Measurements from ENCODE around the gene C6.

C6 gene

DNA sequence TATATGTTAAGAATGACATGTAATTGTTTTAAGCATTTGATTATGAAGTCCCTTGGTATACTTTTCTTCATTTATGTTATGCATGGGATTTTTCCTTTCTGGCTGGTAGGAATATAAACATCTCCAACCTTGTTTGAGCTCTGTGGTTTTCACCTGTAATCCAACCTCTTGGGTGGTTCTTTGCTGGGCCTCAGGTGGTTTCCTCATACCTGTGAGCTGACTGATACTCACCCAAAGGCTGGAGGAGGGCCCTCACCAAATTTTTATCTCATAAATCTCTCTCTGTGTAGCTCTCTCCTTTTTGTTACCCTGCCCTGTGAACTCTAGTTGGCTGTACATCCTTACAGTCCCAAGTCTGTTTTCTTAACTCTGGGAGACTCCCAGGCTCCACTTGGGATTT lies 39.8 kb upstream of the C6 start:
- ChIA-PET POLR2A (no interaction called here), CTCF (no interaction called here)
- Histone ChIP-seq H3K36me3 (ENCODE audit: control insufficient read depth in 2 of 2, insufficient read depth in 1 of 2, low read length in 2 of 2) (no peaks in the 10 kb centered on the region), H3K4me1 (ENCODE audit: control insufficient read depth, insufficient read depth, low read length) (no peaks in the 10 kb centered on the region), H3K27ac (ENCODE audit: extremely low read depth, low read depth, low read length) (no peak overlapping the region), H3K4me3 (ENCODE audit: low read depth, low read length) (no peak overlapping the region), H3K9me3 (ENCODE audit: control insufficient read depth, insufficient read depth, low read depth, low read length) (no peaks in the 10 kb centered on the region; the same call in 1 of the 2 replicates)
- TF ChIP-seq ZNF274 (IDR thresholded peaks at IDR 0.05; ENCODE audit: low read length) (no peak), ZNF274 (tag by site-specific recombination; IDR thresholded peaks at IDR 0.05; ENCODE audit: borderline replicate concordance) (no peak), ZNF580 (tag by site-specific recombination; IDR thresholded peaks at IDR 0.05) (no peak), PRDM2 (tag by site-specific recombination; IDR thresholded peaks at IDR 0.05; ENCODE audit: borderline replicate concordance) (no peak), ZNF585B (tag by site-specific recombination; IDR thresholded peaks at IDR 0.05) (no peak), ZBTB11 (tag by site-specific recombination; conservative IDR thresholded peaks at IDR 0.05; ENCODE audit: low read depth) (no peak), PRDM1 (tag by site-specific recombination; IDR thresholded peaks at IDR 0.05) (no peak), ZNF2 (tag by site-specific recombination; IDR thresholded peaks at IDR 0.05) (no peak), ZNF350 (tag by site-specific recombination; IDR thresholded peaks at IDR 0.05) (no peak), ZNF530 (tag by site-specific recombination; IDR thresholded peaks at IDR 0.05; ENCODE audit: low read depth) (no peak), ZBTB1 (tag by site-specific recombination; IDR thresholded peaks at IDR 0.05) (no peak), ZSCAN5A (tag by site-specific recombination; IDR thresholded peaks at IDR 0.05) (no peak), AEBP2 (tag by site-specific recombination; IDR thresholded peaks at IDR 0.05; ENCODE audit: borderline replicate concordance) (no peak), EGR2 (tag by site-specific recombination; IDR thresholded peaks at IDR 0.05; ENCODE audit: low read depth) (no peak), GLI2 (tag by site-specific recombination; IDR thresholded peaks at IDR 0.05; ENCODE audit: borderline replicate concordance, low read depth) (no peak)
- TF ChIP-seq, protein P1, sequence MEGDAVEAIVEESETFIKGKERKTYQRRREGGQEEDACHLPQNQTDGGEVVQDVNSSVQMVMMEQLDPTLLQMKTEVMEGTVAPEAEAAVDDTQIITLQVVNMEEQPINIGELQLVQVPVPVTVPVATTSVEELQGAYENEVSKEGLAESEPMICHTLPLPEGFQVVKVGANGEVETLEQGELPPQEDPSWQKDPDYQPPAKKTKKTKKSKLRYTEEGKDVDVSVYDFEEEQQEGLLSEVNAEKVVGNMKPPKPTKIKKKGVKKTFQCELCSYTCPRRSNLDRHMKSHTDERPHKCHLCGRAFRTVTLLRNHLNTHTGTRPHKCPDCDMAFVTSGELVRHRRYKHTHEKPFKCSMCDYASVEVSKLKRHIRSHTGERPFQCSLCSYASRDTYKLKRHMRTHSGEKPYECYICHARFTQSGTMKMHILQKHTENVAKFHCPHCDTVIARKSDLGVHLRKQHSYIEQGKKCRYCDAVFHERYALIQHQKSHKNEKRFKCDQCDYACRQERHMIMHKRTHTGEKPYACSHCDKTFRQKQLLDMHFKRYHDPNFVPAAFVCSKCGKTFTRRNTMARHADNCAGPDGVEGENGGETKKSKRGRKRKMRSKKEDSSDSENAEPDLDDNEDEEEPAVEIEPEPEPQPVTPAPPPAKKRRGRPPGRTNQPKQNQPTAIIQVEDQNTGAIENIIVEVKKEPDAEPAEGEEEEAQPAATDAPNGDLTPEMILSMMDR (tag by site-specific recombination; IDR thresholded peaks at IDR 0.05): no peak
- TF ChIP-seq, protein P2, sequence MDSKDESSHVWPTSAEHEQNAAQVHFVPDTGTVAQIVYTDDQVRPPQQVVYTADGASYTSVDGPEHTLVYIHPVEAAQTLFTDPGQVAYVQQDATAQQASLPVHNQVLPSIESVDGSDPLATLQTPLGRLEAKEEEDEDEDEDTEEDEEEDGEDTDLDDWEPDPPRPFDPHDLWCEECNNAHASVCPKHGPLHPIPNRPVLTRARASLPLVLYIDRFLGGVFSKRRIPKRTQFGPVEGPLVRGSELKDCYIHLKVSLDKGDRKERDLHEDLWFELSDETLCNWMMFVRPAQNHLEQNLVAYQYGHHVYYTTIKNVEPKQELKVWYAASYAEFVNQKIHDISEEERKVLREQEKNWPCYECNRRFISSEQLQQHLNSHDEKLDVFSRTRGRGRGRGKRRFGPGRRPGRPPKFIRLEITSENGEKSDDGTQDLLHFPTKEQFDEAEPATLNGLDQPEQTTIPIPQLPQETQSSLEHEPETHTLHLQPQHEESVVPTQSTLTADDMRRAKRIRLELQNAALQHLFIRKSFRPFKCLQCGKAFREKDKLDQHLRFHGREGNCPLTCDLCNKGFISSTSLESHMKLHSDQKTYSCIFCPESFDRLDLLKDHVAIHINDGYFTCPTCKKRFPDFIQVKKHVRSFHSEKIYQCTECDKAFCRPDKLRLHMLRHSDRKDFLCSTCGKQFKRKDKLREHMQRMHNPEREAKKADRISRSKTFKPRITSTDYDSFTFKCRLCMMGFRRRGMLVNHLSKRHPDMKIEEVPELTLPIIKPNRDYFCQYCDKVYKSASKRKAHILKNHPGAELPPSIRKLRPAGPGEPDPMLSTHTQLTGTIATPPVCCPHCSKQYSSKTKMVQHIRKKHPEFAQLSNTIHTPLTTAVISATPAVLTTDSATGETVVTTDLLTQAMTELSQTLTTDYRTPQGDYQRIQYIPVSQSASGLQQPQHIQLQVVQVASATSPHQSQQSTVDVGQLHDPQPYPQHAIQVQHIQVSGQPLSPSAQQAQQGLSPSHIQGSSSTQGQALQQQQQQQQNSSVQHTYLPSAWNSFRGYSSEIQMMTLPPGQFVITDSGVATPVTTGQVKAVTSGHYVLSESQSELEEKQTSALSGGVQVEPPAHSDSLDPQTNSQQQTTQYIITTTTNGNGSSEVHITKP (tag by site-specific recombination; IDR thresholded peaks at IDR 0.05): no peak

All from HEK293 (cell line).